HCT116 (cell line): ENCODE results near the gene UBE2L5. TPM values are rescaled to one million over a fixed set of nuclear protein-coding genes. Genes with fewer than 3 reads are reported as not detected.

ENCODE experiments used
- ATAC-seq: fragments of 200-7000 bp; cut with Tn5 transposase; 2 replicates; pipeline ENCODE4 v1.9.1; 2020; ENCODE audit warnings: mild to moderate bottlenecking, moderate library complexity
- BruUV-seq: library from RNA; stranded (reverse); fragments of 400-500 nt; replicated peaks from 2 replicates; lab custom pipeline; 2021; lab: Mats Ljungman, UMichigan
- CTCF ChIA-PET: fragments of 300-600 bp; sonication (Branson Sonifier 250); formaldehyde crosslinking; loops from one replicate; lab custom pipeline; 2021; ENCODE audit warnings: antibody characterized with exemption; lab: Charles Lee
- POLR2A ChIA-PET: fragments of 300-600, 350-600 bp; sonication (Branson Sonifier 250); formaldehyde crosslinking; loops from one replicate; lab custom pipeline; 2021; ENCODE audit warnings: antibody characterized with exemption; lab: Charles Lee
- RAD21 ChIA-PET, 2 experiments: fragments of 300-600 bp; sonication (Branson Sonifier 250); formaldehyde crosslinking; loops; one replicate each; lab custom pipeline; 2023; ENCODE audit warnings: low total read pairs in 2 of 2; ENCODE audit not compliant: uncharacterized antibody in 2 of 2, unreplicated experiment in 2 of 2, low non-redundant PET in 1 of 2; lab: Charles Lee
- DNase-seq: peaks from one replicate; pipeline ENCODE4 v3.0.0-alpha.2; 2010; ENCODE audit warnings: low read depth, low spot score
- H2AFZ ChIP-seq: fragments of 200-600 bp; shearing (Covaris generic), sonication (generic); 2 replicates; pipeline ENCODE4 v1.6.1; 2017; ENCODE audit warnings: low read depth, mixed run types, mixed read lengths, antibody characterized with exemption, low read length; ENCODE audit not compliant: poor library complexity, severe bottlenecking
- H3K27ac ChIP-seq: 2 replicates; pipeline ENCODE4 v1.5.1; 2012; ENCODE audit warnings: low read depth, low read length
- H3K27me3 ChIP-seq: fragments of 200-600 bp; sonication (generic); 2 replicates; pipeline ENCODE4 v1.6.1; 2016; ENCODE audit warnings: mixed run types, low read length, mixed read lengths; ENCODE audit not compliant: insufficient read depth
- H3K36me3 ChIP-seq, 2 experiments: fragments of 200-500 bp in 1 of 2; fragments of 200-600 bp in 1 of 2; sonication (Bioruptor generic) in 1 of 2; sonication (generic) in 1 of 2; 2 replicates each; pipeline versions ENCODE4 v1.5.1 to v1.6.1; 2014 to 2016; ENCODE audit warnings: low read length in 2 of 2, inconsistent platforms in 1 of 2, mixed read lengths in 1 of 2, mixed run types in 1 of 2; ENCODE audit not compliant: insufficient read depth in 2 of 2, control insufficient read depth in 1 of 2
- H3K4me1 ChIP-seq, 2 experiments: fragments of 200-600 bp in 1 of 2; sonication (generic) in 1 of 2; 2 replicates each; pipeline versions ENCODE4 v1.5.1 to v1.6.1; 2012 to 2017; ENCODE audit warnings: low read length in 2 of 2, inconsistent platforms in 1 of 2, mild to moderate bottlenecking in 1 of 2, mixed read lengths in 1 of 2, mixed run types in 1 of 2, moderate library complexity in 1 of 2; ENCODE audit not compliant: insufficient read depth in 2 of 2, control insufficient read depth in 1 of 2
- H3K4me2 ChIP-seq: fragments of 200-600 bp; sonication (generic); 2 replicates; pipeline ENCODE4 v1.6.1; 2017; ENCODE audit warnings: mixed run types, low read length, mixed read lengths
- H3K4me3 ChIP-seq, 2 experiments: fragments of 200-600 bp in 1 of 2; sonication (generic) in 1 of 2; replicated peaks in 1 of 2; 2 replicates each; pipeline ENCODE4 v1.5.1; 2011 to 2016; ENCODE audit warnings: low read length in 2 of 2, control low read depth in 1 of 2, low read depth in 1 of 2, mild to moderate bottlenecking in 1 of 2, mixed read lengths in 1 of 2, mixed run types in 1 of 2
- H3K79me2 ChIP-seq: fragments of 200-600 bp; sonication (generic); 2 replicates; pipeline ENCODE4 v1.6.1; 2017; ENCODE audit warnings: mild to moderate bottlenecking, mixed run types, low read length, moderate library complexity, mixed read lengths; ENCODE audit not compliant: insufficient read depth
- H3K9ac ChIP-seq: fragments of 200-600 bp; sonication (generic); 2 replicates; pipeline ENCODE4 v1.6.1; 2016; ENCODE audit warnings: low read length, mixed read lengths
- H3K9me2 ChIP-seq: fragments of 200-600 bp; sonication (generic), shearing (Covaris generic); 2 replicates; pipeline ENCODE4 v1.6.1; 2017; ENCODE audit warnings: mixed run types, mild to moderate bottlenecking, moderate library complexity; ENCODE audit not compliant: insufficient read depth
- H3K9me3 ChIP-seq, 2 experiments: fragments of 200-500 bp in 1 of 2; fragments of 200-600 bp in 1 of 2; sonication (Bioruptor generic) in 1 of 2; sonication (generic) in 1 of 2; 2 replicates each; pipeline ENCODE4 v1.6.1; 2014 to 2017; ENCODE audit warnings: low read length in 2 of 2, mixed read lengths in 2 of 2, inconsistent platforms in 1 of 2, low read depth in 1 of 2, mild to moderate bottlenecking in 1 of 2, mixed run types in 1 of 2, moderate library complexity in 1 of 2; ENCODE audit not compliant: control insufficient read depth in 1 of 2, insufficient read depth in 1 of 2
- H4K20me1 ChIP-seq: fragments of 200-600 bp; sonication (generic), shearing (Covaris generic); 2 replicates; pipeline ENCODE4 v1.6.1; 2017; ENCODE audit warnings: mixed run types, mild to moderate bottlenecking, moderate library complexity; ENCODE audit not compliant: insufficient read depth
- ATF3 ChIP-seq: IDR thresholded peaks from 2 replicates; pipeline ENCODE4 v1.6.1; 2012
- CBX3 ChIP-seq: IDR thresholded peaks from 2 replicates; pipeline ENCODE4 v1.6.1; 2012; ENCODE audit warnings: low read depth
- CEBPB ChIP-seq: IDR thresholded peaks from 2 replicates; pipeline ENCODE4 v1.6.1; 2012; ENCODE audit warnings: low read depth
- EGR1 ChIP-seq: IDR thresholded peaks from 2 replicates; pipeline ENCODE4 v1.6.1; 2012; ENCODE audit warnings: low read depth
- ELF1 ChIP-seq: IDR thresholded peaks from 2 replicates; pipeline ENCODE4 v1.6.1; 2012; ENCODE audit warnings: low read depth, borderline replicate concordance
- EZH2 ChIP-seq: fragments of 200-600 bp; sonication (generic); IDR thresholded peaks from 2 replicates; pipeline ENCODE4 v1.6.1; 2017; ENCODE audit warnings: antibody characterized with exemption, mixed run types
- FOSL1 ChIP-seq: IDR thresholded peaks from 2 replicates; pipeline ENCODE4 v1.6.1; 2012; ENCODE audit warnings: low read depth
- JUND ChIP-seq: IDR thresholded peaks from 2 replicates; pipeline ENCODE4 v1.6.1; 2012
- POLR2AphosphoS5 ChIP-seq: IDR thresholded peaks from 2 replicates; pipeline ENCODE4 v1.6.1; 2011; ENCODE audit warnings: mild to moderate bottlenecking, low read depth, low read length, moderate library complexity
- RAD21 ChIP-seq: IDR thresholded peaks from 2 replicates; pipeline ENCODE4 v1.6.1; 2012; ENCODE audit warnings: low read depth, mild to moderate bottlenecking
- REST ChIP-seq: IDR thresholded peaks from 2 replicates; pipeline ENCODE4 v1.6.1; 2012; ENCODE audit warnings: low read depth
- SIN3A ChIP-seq: IDR thresholded peaks from 2 replicates; pipeline ENCODE4 v1.6.1; 2012; ENCODE audit warnings: low read depth
- SP1 ChIP-seq: IDR thresholded peaks from 2 replicates; pipeline ENCODE4 v1.6.1; 2012; ENCODE audit warnings: low read depth
- SRF ChIP-seq: IDR thresholded peaks from 2 replicates; pipeline ENCODE4 v1.6.1; 2012; ENCODE audit warnings: low read depth
- TCF7L2 ChIP-seq: IDR thresholded peaks from 2 replicates; pipeline ENCODE4 v1.7.0; 2011; ENCODE audit warnings: borderline replicate concordance, inconsistent platforms; ENCODE audit not compliant: insufficient read depth, insufficient read length; ENCODE audit errors: extremely low read depth
- YY1 ChIP-seq: IDR thresholded peaks from 2 replicates; pipeline ENCODE4 v1.6.1; 2011; ENCODE audit warnings: low read length, low read depth, moderate library complexity, mild to moderate bottlenecking; ENCODE audit not compliant: insufficient replicate concordance; ENCODE audit errors: extremely low read depth
- ZBTB33 ChIP-seq: IDR thresholded peaks from 2 replicates; pipeline ENCODE4 v1.6.1; 2011; ENCODE audit warnings: mild to moderate bottlenecking, low read length, moderate library complexity; ENCODE audit not compliant: insufficient replicate concordance; ENCODE audit errors: extremely low read depth
- ZFX ChIP-seq: fragments of 450-650 bp; IDR thresholded peaks from 2 replicates; pipeline ENCODE4 v1.6.1; 2017
- ZNF274 ChIP-seq: fragments of 200-500 bp; sonication (Bioruptor generic); IDR thresholded peaks from 2 replicates; pipeline ENCODE4 v1.6.1; 2014; ENCODE audit warnings: mild to moderate bottlenecking, low read depth, low read length, inconsistent platforms
- intact Hi-C: fragments of 100-400 bp; cut with micrococcal nuclease; formaldehyde crosslinking; loops from 2 replicates; pipeline ENCODE4 v1.10.0; 2022
- total RNA-seq: library from RNA; stranded (reverse); gene quantifications from one replicate; pipeline ENCODE4 v1.2.1, GENCODE V29; 2021; ENCODE audit not compliant: unreplicated experiment
- TF ChIP-seq, protein P1 (sequence below), 3 experiments: fragments of 200-600 bp in 1 of 3; sonication (generic) in 1 of 3; IDR thresholded peaks in 2 of 3; conservative IDR thresholded peaks in 1 of 3; 2 replicates each; pipeline ENCODE4 v1.5.1; 2012 to 2017; ENCODE audit warnings: low read depth in 2 of 3, low read length in 2 of 3, antibody characterized with exemption in 1 of 3, borderline replicate concordance in 1 of 3, control low read depth in 1 of 3, mild to moderate bottlenecking in 1 of 3, mixed read lengths in 1 of 3, mixed run types in 1 of 3, moderate library complexity in 1 of 3; ENCODE audit not compliant: insufficient read depth in 1 of 3

UBE2L5 gene
- total RNA-seq, 1 experiment from 2014 or later: 0.15 TPM

GRCh38 chr13:30381049-30381448, 41.2 kb upstream of the UBE2L5 start:
- Histone ChIP-seq H2AFZ (no peak overlapping the region), H3K4me2 (no peak overlapping the region), H3K27ac (no peak overlapping the region), H3K9ac (no peak overlapping the region), H4K20me1 (no peaks in the 10 kb centered on the region), H3K9me2 (no peaks in the 10 kb centered on the region), H3K9me3 (no peaks in the 10 kb centered on the region), H3K27me3 (no peaks in the 10 kb centered on the region), H3K36me3 (no peaks in the 10 kb centered on the region), H3K4me3 (no peak overlapping the region), H3K4me1 (peaks cover 0 to 13% of the 10 kb centered on the region in 2 experiments; a peak in 3 of 4 replicates), H3K79me2 (no peaks in the 10 kb centered on the region)
- ChIA-PET RAD21 (no interaction called here), CTCF (no interaction called here), POLR2A (no interaction called here)
- BruUV-seq: no TSS peak
- no peak for ATAC-seq
- TF ChIP-seq REST (no peak), YY1 (no peak), POLR2AphosphoS5 (no peak), RAD21 (no peak), JUND (no peak), CBX3 (no peak), ZFX (no peak), EZH2 (no peak), SP1 (no peak), TCF7L2 (no peak), ZNF274 (no peak), CEBPB (no peak), ATF3 (no peak), SRF (no peak), FOSL1 (no peak), ZBTB33 (no peak), SIN3A (no peak), EGR1 (no peak), ELF1 (no peak)
- TF ChIP-seq, protein P1, sequence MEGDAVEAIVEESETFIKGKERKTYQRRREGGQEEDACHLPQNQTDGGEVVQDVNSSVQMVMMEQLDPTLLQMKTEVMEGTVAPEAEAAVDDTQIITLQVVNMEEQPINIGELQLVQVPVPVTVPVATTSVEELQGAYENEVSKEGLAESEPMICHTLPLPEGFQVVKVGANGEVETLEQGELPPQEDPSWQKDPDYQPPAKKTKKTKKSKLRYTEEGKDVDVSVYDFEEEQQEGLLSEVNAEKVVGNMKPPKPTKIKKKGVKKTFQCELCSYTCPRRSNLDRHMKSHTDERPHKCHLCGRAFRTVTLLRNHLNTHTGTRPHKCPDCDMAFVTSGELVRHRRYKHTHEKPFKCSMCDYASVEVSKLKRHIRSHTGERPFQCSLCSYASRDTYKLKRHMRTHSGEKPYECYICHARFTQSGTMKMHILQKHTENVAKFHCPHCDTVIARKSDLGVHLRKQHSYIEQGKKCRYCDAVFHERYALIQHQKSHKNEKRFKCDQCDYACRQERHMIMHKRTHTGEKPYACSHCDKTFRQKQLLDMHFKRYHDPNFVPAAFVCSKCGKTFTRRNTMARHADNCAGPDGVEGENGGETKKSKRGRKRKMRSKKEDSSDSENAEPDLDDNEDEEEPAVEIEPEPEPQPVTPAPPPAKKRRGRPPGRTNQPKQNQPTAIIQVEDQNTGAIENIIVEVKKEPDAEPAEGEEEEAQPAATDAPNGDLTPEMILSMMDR (IDR thresholded peaks at IDR 0.05 in 2 of 3, conservative IDR thresholded peaks at IDR 0.05 in 1 of 3; ENCODE audit: borderline replicate concordance in 1 of 3, insufficient read depth in 1 of 3, low read depth in 2 of 3, low read length in 2 of 3): no peak
- no peak for DNase-seq
- intact Hi-C loops: no loop called here
